ENCODE measurements around the gene STK32B. TPM values are rescaled to one million over a fixed set of nuclear protein-coding genes. Genes with fewer than 3 reads are reported as not detected.

The STK32B gene
- polyA plus RNA-seq, 1 of the 3 experiments (the other 2 are of a cell fraction): 0.20 TPM

- no peaks in the 10 kb centered on the region for H3K9me3 ChIP-seq
- H3K9ac ChIP-seq: no peak overlapping the region
- no peak overlapping the region for H3K4me3 ChIP-seq (ENCODE audit: low read depth in 2 of 2, low read length in 1 of 2)
- no peaks in the 10 kb centered on the region for H4K20me1 ChIP-seq (ENCODE audit: insufficient read depth)
- CTCF ChIA-PET: interaction anchor here (1.2 kb wide), 1 partner anchor 66 kb away, joined by 3 read pairs; no protein-coding TSS in a partner anchor
- no peaks in the 10 kb centered on the region for H3F3A ChIP-seq (replicated peaks; ENCODE audit: insufficient read depth)
- H3K9me2 ChIP-seq: no peaks in the 10 kb centered on the region
- H3K4me2 ChIP-seq: no peak overlapping the region
- H3K79me2 ChIP-seq (ENCODE audit: insufficient read depth): no peaks in the 10 kb centered on the region
- TF ChIP-seq MEF2A (IDR thresholded peaks at IDR 0.05; ENCODE audit: borderline replicate concordance, low read depth) (no peak), POLR2AphosphoS5 (IDR thresholded peaks at IDR 0.05; ENCODE audit: low read depth, low read length) (no peak), MAX (IDR thresholded peaks at IDR 0.05; ENCODE audit: low read depth) (no peak), GABPA (IDR thresholded peaks at IDR 0.05; ENCODE audit: low read depth) (no peak), USF2 (IDR thresholded peaks at IDR 0.05; ENCODE audit: borderline replicate concordance, low read depth, low read length) (no peak), GATA2 (CRISPR knock-in tag; IDR thresholded peaks at IDR 0.05) (no peak), SIN3A (IDR thresholded peaks at IDR 0.05; ENCODE audit: borderline replicate concordance, low read depth, low read length) (no peak), YY1 (IDR thresholded peaks at IDR 0.05; ENCODE audit: low read depth) (no peak), JUND (IDR thresholded peaks at IDR 0.05) (no peak), SMC3 (IDR thresholded peaks at IDR 0.05; ENCODE audit: low read depth, low read length) (no peak), TAF1 (IDR thresholded peaks at IDR 0.05; ENCODE audit: borderline replicate concordance, low read depth, low read length) (no peak), EP300 (IDR thresholded peaks at IDR 0.05; ENCODE audit: borderline replicate concordance in 1 of 2, low read depth in 1 of 2, low read length in 1 of 2) (no peak), PBX3 (IDR thresholded peaks at IDR 0.05) (no peak), FOXJ3 (CRISPR knock-in tag; IDR thresholded peaks at IDR 0.05) (no peak), REST (IDR thresholded peaks at IDR 0.05; ENCODE audit: low read depth, low read length) (no peak), USF1 (IDR thresholded peaks at IDR 0.05; ENCODE audit: borderline replicate concordance, low read depth) (no peak), RAD21 (IDR thresholded peaks at IDR 0.05; ENCODE audit: low read length) (no peak), NRF1 (IDR thresholded peaks at IDR 0.05; ENCODE audit: low read depth, low read length) (no peak), IRF3 (IDR thresholded peaks at IDR 0.05; ENCODE audit: low read depth, low read length) (no peak), NFIC (IDR thresholded peaks at IDR 0.05; ENCODE audit: borderline replicate concordance) (no peak)
- H2AFZ ChIP-seq (ENCODE audit: low read depth): no peak overlapping the region
- no peak for DNase-seq
- no peaks in the 10 kb centered on the region; a peak in 1 of 4 replicates for H3K4me1 ChIP-seq (ENCODE audit: control insufficient read depth in 1 of 2, insufficient read depth in 2 of 2, low read depth in 1 of 2, low read length in 1 of 2)
- no peaks in the 10 kb centered on the region for H3K27me3 ChIP-seq (ENCODE audit: insufficient read depth)
- 51% methylated on average over 9 of the region's 9 CpGs for WGBS (ENCODE audit: low lambda C conversion rate)
- no peak overlapping the region for H3K27ac ChIP-seq (ENCODE audit: low read depth in 2 of 2, low read length in 1 of 2)
- POLR2A ChIA-PET: no interaction called here
- H3K36me3 ChIP-seq (replicated peaks in 1 of 2; ENCODE audit: control insufficient read depth in 1 of 2, insufficient read depth in 2 of 2, low read length in 1 of 2): no peaks in the 10 kb centered on the region
These were observed 414.7 kb downstream of the STK32B start for GRCh38 chr4:5465956-5466355.

All from SK-N-SH (cell line).